A549 (cell line): Measurements from ENCODE around the gene SOCS4. TPM values are rescaled to one million over a fixed set of nuclear protein-coding genes. Genes with fewer than 3 reads are reported as not detected.

Source experiments
- ATAC-seq, 2 experiments: fragments of 200-7000 bp in 1 of 2; fragments of >200 bp in 1 of 2; cut with Nextera tagmentation in 1 of 2; cut with Tn5 transposase in 1 of 2; 3 replicates each; pipeline versions ENCODE4 v1.8.0 to v1.9.1; 2018 to 2020; ENCODE audit warnings: mild to moderate bottlenecking in 1 of 2, moderate library complexity in 1 of 2
- CTCF ChIA-PET: fragments of 300-600 bp; sonication (Branson Sonifier 250); formaldehyde crosslinking; extraction: SDS; loops from one replicate; lab custom pipeline; 2021; ENCODE audit warnings: antibody characterized with exemption, inconsistent platforms; lab: Yijun Ruan, JAX
- POLR2A ChIA-PET: fragments of 350-600 bp; formaldehyde crosslinking; extraction: SDS; loops from one replicate; lab custom pipeline; 2021; ENCODE audit warnings: antibody characterized with exemption, inconsistent platforms; lab: Yijun Ruan, JAX
- DNase-seq, 2 experiments: peaks; one replicate each; pipeline versions ENCODE4 v3.0.0 to v3.0.0-alpha.2; 2011 to 2016; ENCODE audit warnings: low read depth in 1 of 2, low spot score in 1 of 2
- FAIRE-seq: peaks from 2 replicates; lab custom pipeline; 2011; peaks lifted over from hg19 to GRCh38; lab: Jason Lieb, UNC
- H3K27ac ChIP-seq, 2 experiments: fragments of >200 bp; sonication (Bioruptor Twin); formaldehyde crosslinking; 3 replicates each; pipeline ENCODE4 v1.5.1; 2016 to 2017
- H3K4me1 ChIP-seq: fragments of >200 bp; sonication (Bioruptor Twin); formaldehyde crosslinking; 3 replicates; pipeline ENCODE4 v1.6.1; 2016
- H3K4me2 ChIP-seq: fragments of >200 bp; sonication (Bioruptor Twin); formaldehyde crosslinking; 3 replicates; pipeline ENCODE4 v1.6.1; 2016
- H3K4me3 ChIP-seq: fragments of >200 bp; sonication (Bioruptor Twin); formaldehyde crosslinking; 3 replicates; pipeline ENCODE4 v1.5.1; 2016
- H3K9me3 ChIP-seq: fragments of >200 bp; sonication (Bioruptor Twin); formaldehyde crosslinking; 3 replicates; pipeline ENCODE4 v1.6.1; 2016
- ATOH8 ChIP-seq: fragments of 250-450 bp; sonication (Bioruptor Pico); IDR thresholded peaks from 2 replicates; pipeline ENCODE4 v1.5.0; 2020; ENCODE audit warnings: low read depth, mild to moderate bottlenecking, moderate library complexity
- CHD2 ChIP-seq: fragments of 150-350 bp; IDR thresholded peaks from 2 replicates; pipeline ENCODE4 v1.6.1; 2014; ENCODE audit warnings: low read length; ENCODE audit not compliant: partially characterized antibody
- EHMT2 ChIP-seq: fragments of 200-600 bp; sonication (generic); IDR thresholded peaks from 2 replicates; pipeline ENCODE4 v1.6.1; 2016; ENCODE audit warnings: antibody characterized with exemption, low read depth, mild to moderate bottlenecking, moderate library complexity
- ESRRA ChIP-seq: fragments of 150-350 bp; IDR thresholded peaks from 2 replicates; pipeline ENCODE4 v1.6.1; 2014; ENCODE audit warnings: mild to moderate bottlenecking, low read length, borderline replicate concordance
- GATA3 ChIP-seq: IDR thresholded peaks from 2 replicates; pipeline ENCODE4 v1.6.1; 2012; ENCODE audit warnings: borderline replicate concordance
- HEYL ChIP-seq: fragments of 250-450 bp; sonication (Bioruptor Pico); IDR thresholded peaks from 2 replicates; pipeline ENCODE4 v1.8.0; 2021; ENCODE audit warnings: mild to moderate bottlenecking, moderate library complexity
- HOXB13 ChIP-seq: fragments of 250-450 bp; sonication (Bioruptor Pico); IDR thresholded peaks from 2 replicates; pipeline ENCODE4 v1.5.0; 2020; ENCODE audit warnings: low read depth, mild to moderate bottlenecking, moderate library complexity
- JUNB ChIP-seq: fragments of >200 bp; sonication (Bioruptor Twin); formaldehyde crosslinking; IDR thresholded peaks from 2 replicates; pipeline ENCODE4 v1.6.1; 2016
- KDM1A ChIP-seq: fragments of 200-600 bp; sonication (generic); IDR thresholded peaks from 2 replicates; pipeline ENCODE4 v1.6.1; 2016; ENCODE audit warnings: low read depth, mild to moderate bottlenecking
- MAFK ChIP-seq: fragments of 450-650 bp; IDR thresholded peaks from 2 replicates; pipeline ENCODE4 v1.6.1; 2014; ENCODE audit not compliant: partially characterized antibody
- POLR2AphosphoS2 ChIP-seq: conservative IDR thresholded peaks from 2 replicates; pipeline ENCODE4 v1.6.1; 2012; ENCODE audit warnings: low read length, improper control_type of control experiment, inconsistent platforms
- RARB ChIP-seq: fragments of 250-450 bp; sonication (Bioruptor Pico); IDR thresholded peaks from 2 replicates; pipeline ENCODE4 v1.8.0; 2021; ENCODE audit warnings: mild to moderate bottlenecking, moderate library complexity
- RCOR1 ChIP-seq: fragments of 150-350 bp; IDR thresholded peaks from 2 replicates; pipeline ENCODE4 v1.6.1; 2014; ENCODE audit warnings: antibody characterized with exemption, low read length, low read depth
- SMC3 ChIP-seq: fragments of >200 bp; sonication (Bioruptor Twin); formaldehyde crosslinking; IDR thresholded peaks from 3 replicates; pipeline ENCODE4 v1.6.1; 2018; ENCODE audit warnings: inconsistent platforms
- SREBF2 ChIP-seq: fragments of 450-650 bp; IDR thresholded peaks from 2 replicates; pipeline ENCODE4 v1.6.1; 2014; ENCODE audit warnings: mild to moderate bottlenecking, moderate library complexity
- TFCP2L1 ChIP-seq: fragments of 250-450 bp; sonication (Bioruptor Pico); IDR thresholded peaks from 2 replicates; pipeline ENCODE4 v1.5.0; 2021; ENCODE audit warnings: mild to moderate bottlenecking
- TP53 ChIP-seq: fragments of 250-450 bp; sonication (Bioruptor Pico); IDR thresholded peaks from 2 replicates; pipeline ENCODE4 v1.5.0; 2021; ENCODE audit warnings: mild to moderate bottlenecking, moderate library complexity
- ZFP36 ChIP-seq: fragments of 450-650 bp; IDR thresholded peaks from 2 replicates; pipeline ENCODE4 v1.6.1; 2014; ENCODE audit warnings: borderline replicate concordance; ENCODE audit not compliant: partially characterized antibody
- ZNF302 ChIP-seq: fragments of 250-450 bp; sonication (Bioruptor Pico); IDR thresholded peaks from 2 replicates; pipeline ENCODE4 v1.9.0; 2021; ENCODE audit warnings: inconsistent platforms, mild to moderate bottlenecking, moderate library complexity
- ZSCAN20 ChIP-seq: fragments of 250-450 bp; sonication (Bioruptor Pico); IDR thresholded peaks from 2 replicates; pipeline ENCODE4 v1.8.0; 2022; ENCODE audit warnings: mild to moderate bottlenecking, moderate library complexity
- WGBS: methylation state at CpG from one replicate; pipeline ENCODE4 v1.1.6; 2017; ENCODE audit errors: missing lambda C conversion rate; 5-methylcytosine and 5-hydroxymethylcytosine counted together
- polyA plus RNA-seq, 4 experiments: library from polyadenylated mRNA; depleted of rRNA in 3 of 4; stranded (reverse); fragments of >200 nt; fragmentation: RNase III in 1 of 4; extraction: RNeasy Plus Mini Kit Qiagen cat#74134 plus additional on column Dnase treatment in 1 of 4; gene quantifications; 2 replicates in 3 of 4; 3 replicates in 1 of 4; pipeline ENCODE4 v1.2.3, GENCODE V29; 2011 to 2017
- TF ChIP-seq, protein P1 (sequence below): fragments of 150-350 bp; IDR thresholded peaks from 2 replicates; pipeline ENCODE4 v1.6.1; 2014; ENCODE audit warnings: low read depth, mild to moderate bottlenecking, low read length
- TF ChIP-seq, protein P2 (sequence below): fragments of >200 bp; sonication (Bioruptor Twin); formaldehyde crosslinking; IDR thresholded peaks from 3 replicates; pipeline ENCODE4 v1.5.1; 2016

Gene SOCS4
- polyA plus RNA-seq, 2 of the 4 experiments (the other 2 are of a cell fraction), result 15.9 to 20.7 TPM

GRCh38 chr14:55084401-55085059 is 57.5 kb downstream of the SOCS4 start:
- DNase-seq (no peak), ATAC-seq (no peak), FAIRE-seq (no peak)
- CTCF ChIA-PET, result interaction anchor here (1.0 to 10.9 kb wide), 7 partner anchors 10 to 76 kb away, joined by 3 to 183 read pairs (median 7); partner anchors contain the start of gene MAPK1IP1L
- TF ChIP-seq ZFP36, result no peak
- TF ChIP-seq HOXB13 (CRISPR knock-in tag), result no peak
- TF ChIP-seq SREBF2, result no peak
- no peak for TF ChIP-seq CHD2
- TF ChIP-seq, protein P1, sequence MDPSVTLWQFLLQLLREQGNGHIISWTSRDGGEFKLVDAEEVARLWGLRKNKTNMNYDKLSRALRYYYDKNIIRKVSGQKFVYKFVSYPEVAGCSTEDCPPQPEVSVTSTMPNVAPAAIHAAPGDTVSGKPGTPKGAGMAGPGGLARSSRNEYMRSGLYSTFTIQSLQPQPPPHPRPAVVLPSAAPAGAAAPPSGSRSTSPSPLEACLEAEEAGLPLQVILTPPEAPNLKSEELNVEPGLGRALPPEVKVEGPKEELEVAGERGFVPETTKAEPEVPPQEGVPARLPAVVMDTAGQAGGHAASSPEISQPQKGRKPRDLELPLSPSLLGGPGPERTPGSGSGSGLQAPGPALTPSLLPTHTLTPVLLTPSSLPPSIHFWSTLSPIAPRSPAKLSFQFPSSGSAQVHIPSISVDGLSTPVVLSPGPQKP, result no peak
- TF ChIP-seq ZSCAN20 (CRISPR knock-in tag), result no peak
- Histone ChIP-seq H3K4me1 (no peaks in the 10 kb centered on the region), H3K9me3 (no peaks in the 10 kb centered on the region), H3K4me2 (no peak overlapping the region), H3K4me3 (no peak overlapping the region), H3K27ac (no peak overlapping the region)
- POLR2A ChIA-PET, result no interaction called here

DNA sequence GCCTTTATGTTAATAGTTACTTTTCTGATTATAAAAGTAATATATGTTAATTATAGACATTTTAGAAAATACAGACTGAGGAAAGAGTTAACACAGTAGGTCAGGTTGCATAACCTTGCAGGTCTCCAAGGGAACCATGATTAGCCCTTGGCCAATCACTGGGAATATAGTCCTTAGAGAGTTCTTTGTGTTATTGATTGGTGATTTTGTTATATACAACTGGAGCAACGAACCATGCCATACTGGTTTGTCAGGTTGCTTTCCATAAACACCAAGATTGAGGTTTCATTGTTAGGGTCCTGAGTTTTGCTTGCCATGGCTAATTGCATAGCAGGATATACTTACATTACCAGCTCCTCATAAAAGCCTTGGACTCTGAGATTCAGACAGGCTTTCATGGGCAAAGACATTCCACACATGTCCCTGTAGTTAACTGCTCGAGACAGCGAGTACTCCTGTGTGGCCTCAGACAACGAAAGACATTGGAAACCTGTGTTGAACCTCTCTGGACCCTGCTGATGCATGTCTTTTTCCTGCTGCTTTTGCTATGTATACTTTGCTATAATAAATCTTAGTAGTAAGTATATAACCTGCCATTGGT is 58.1 kb downstream of the SOCS4 start:
- Histone ChIP-seq H3K4me2 (no peak overlapping the region), H3K9me3 (no peaks in the 10 kb centered on the region), H3K4me1 (no peaks in the 10 kb centered on the region), H3K4me3 (no peak overlapping the region), H3K27ac (no peak overlapping the region)
- TF ChIP-seq HEYL (CRISPR knock-in tag) (no peak), ZNF302 (no peak), HOXB13 (CRISPR knock-in tag) (no peak), ZSCAN20 (CRISPR knock-in tag) (no peak), TFCP2L1 (CRISPR knock-in tag) (no peak), EHMT2 (no peak), TP53 (no peak), SREBF2 (no peak), ESRRA (no peak), RARB (CRISPR knock-in tag) (no peak), SMC3 (no peak), KDM1A (no peak), ATOH8 (no peak), RCOR1 (no peak), MAFK (no peak), JUNB (no peak), POLR2AphosphoS2 (no peak), GATA3 (no peak)
- TF ChIP-seq, protein P2, sequence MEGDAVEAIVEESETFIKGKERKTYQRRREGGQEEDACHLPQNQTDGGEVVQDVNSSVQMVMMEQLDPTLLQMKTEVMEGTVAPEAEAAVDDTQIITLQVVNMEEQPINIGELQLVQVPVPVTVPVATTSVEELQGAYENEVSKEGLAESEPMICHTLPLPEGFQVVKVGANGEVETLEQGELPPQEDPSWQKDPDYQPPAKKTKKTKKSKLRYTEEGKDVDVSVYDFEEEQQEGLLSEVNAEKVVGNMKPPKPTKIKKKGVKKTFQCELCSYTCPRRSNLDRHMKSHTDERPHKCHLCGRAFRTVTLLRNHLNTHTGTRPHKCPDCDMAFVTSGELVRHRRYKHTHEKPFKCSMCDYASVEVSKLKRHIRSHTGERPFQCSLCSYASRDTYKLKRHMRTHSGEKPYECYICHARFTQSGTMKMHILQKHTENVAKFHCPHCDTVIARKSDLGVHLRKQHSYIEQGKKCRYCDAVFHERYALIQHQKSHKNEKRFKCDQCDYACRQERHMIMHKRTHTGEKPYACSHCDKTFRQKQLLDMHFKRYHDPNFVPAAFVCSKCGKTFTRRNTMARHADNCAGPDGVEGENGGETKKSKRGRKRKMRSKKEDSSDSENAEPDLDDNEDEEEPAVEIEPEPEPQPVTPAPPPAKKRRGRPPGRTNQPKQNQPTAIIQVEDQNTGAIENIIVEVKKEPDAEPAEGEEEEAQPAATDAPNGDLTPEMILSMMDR, result no peak
- FAIRE-seq, result no peak
- CTCF ChIA-PET, result interaction anchor here (1.4 to 10.9 kb wide), 5 partner anchors 9 to 73 kb away, joined by 4 to 183 read pairs (median 10); partner anchors contain the start of gene MAPK1IP1L
- no peak for ATAC-seq
- WGBS, result 68% methylated on average over 4 of the region's 4 CpGs
- DNase-seq, result no peak
- POLR2A ChIA-PET, result no interaction called here
